ENCODE data around the gene SAMHD1.

The SAMHD1 gene

GRCh38 chr20:36851490-36851889, 100.0 kb downstream of the SAMHD1 start:
- Histone ChIP-seq H3K27ac (ENCODE audit: low read depth, low read length, poor library complexity, severe bottlenecking) (peak overlapping the region; percentile 75), H3K27me3 (ENCODE audit: insufficient read depth, low read length) (no peaks in the 10 kb centered on the region), H3K9me2 (ENCODE audit: low read depth, low read length) (no peaks in the 10 kb centered on the region), H3K9me3 (ENCODE audit: low read length) (peaks cover 4% of the 10 kb centered on the region; the same call in 1 of the 2 replicates), H3K36me3 (ENCODE audit: insufficient read depth, low read length) (peaks cover 9% of the 10 kb centered on the region), H3F3A (ENCODE audit: insufficient read depth, low read length) (no peaks in the 10 kb centered on the region), H4K20me1 (ENCODE audit: insufficient read depth, low read length) (no peaks in the 10 kb centered on the region), H3K79me2 (ENCODE audit: insufficient read depth, low read length) (no peaks in the 10 kb centered on the region), H2AFZ (ENCODE audit: low read length) (no peak overlapping the region), H3K4me2 (ENCODE audit: low read length) (no peak overlapping the region; the same call in 1 of the 2 replicates), H3K9ac (ENCODE audit: low read length) (peak overlapping the region; percentile 27; the same call in 1 of the 2 replicates), H3K4me1 (ENCODE audit: insufficient read depth, low read length, severe bottlenecking) (peaks cover 56% of the 10 kb centered on the region), H3K4me3 (ENCODE audit: low read depth, low read length, poor library complexity, severe bottlenecking) (no peak overlapping the region)
- TF ChIP-seq EZH2 (IDR thresholded peaks at IDR 0.05; ENCODE audit: borderline replicate concordance, low read length) (no peak), CTCF (IDR thresholded peaks at IDR 0.05; ENCODE audit: low read length) (no peak)

- Histone ChIP-seq H3F3A (ENCODE audit: insufficient read depth, low read length) (no peaks in the 10 kb centered on the region), H3K79me2 (ENCODE audit: insufficient read depth, low read length) (no peaks in the 10 kb centered on the region), H3K4me2 (ENCODE audit: low read length) (no peak overlapping the region), H3K36me3 (ENCODE audit: insufficient read depth, low read length) (peaks cover 9% of the 10 kb centered on the region), H3K9me3 (ENCODE audit: low read length) (peaks cover 4% of the 10 kb centered on the region; the same call in 1 of the 2 replicates), H2AFZ (ENCODE audit: low read length) (no peak overlapping the region), H3K27ac (ENCODE audit: low read depth, low read length, poor library complexity, severe bottlenecking) (no peak overlapping the region), H3K4me1 (ENCODE audit: insufficient read depth, low read length, severe bottlenecking) (peaks cover 60% of the 10 kb centered on the region), H3K27me3 (ENCODE audit: insufficient read depth, low read length) (no peaks in the 10 kb centered on the region), H3K9me2 (ENCODE audit: low read depth, low read length) (no peaks in the 10 kb centered on the region), H3K9ac (ENCODE audit: low read length) (no peak overlapping the region), H3K4me3 (ENCODE audit: low read depth, low read length, poor library complexity, severe bottlenecking) (no peak overlapping the region), H4K20me1 (ENCODE audit: insufficient read depth, low read length) (no peaks in the 10 kb centered on the region)
- TF ChIP-seq EZH2 (IDR thresholded peaks at IDR 0.05; ENCODE audit: borderline replicate concordance, low read length) (no peak), CTCF (IDR thresholded peaks at IDR 0.05; ENCODE audit: low read length) (no peak)
These were observed 100.7 kb downstream of the SAMHD1 start for GRCh38 chr20:36850759-36851158.

- Histone ChIP-seq H3K36me3 (ENCODE audit: insufficient read depth, low read length) (peaks cover 9% of the 10 kb centered on the region), H3K9me3 (ENCODE audit: low read length) (peaks cover 4% of the 10 kb centered on the region; the same call in 1 of the 2 replicates), H4K20me1 (ENCODE audit: insufficient read depth, low read length) (no peaks in the 10 kb centered on the region), H3K4me2 (ENCODE audit: low read length) (no peak overlapping the region), H3K4me3 (ENCODE audit: low read depth, low read length, poor library complexity, severe bottlenecking) (no peak overlapping the region), H3K4me1 (ENCODE audit: insufficient read depth, low read length, severe bottlenecking) (peaks cover 73% of the 10 kb centered on the region), H2AFZ (ENCODE audit: low read length) (no peak overlapping the region), H3K9ac (ENCODE audit: low read length) (peak overlapping the region; percentile 10; the same call in 1 of the 2 replicates), H3K9me2 (ENCODE audit: low read depth, low read length) (no peaks in the 10 kb centered on the region), H3F3A (ENCODE audit: insufficient read depth, low read length) (no peaks in the 10 kb centered on the region), H3K79me2 (ENCODE audit: insufficient read depth, low read length) (no peaks in the 10 kb centered on the region), H3K27me3 (ENCODE audit: insufficient read depth, low read length) (no peaks in the 10 kb centered on the region), H3K27ac (ENCODE audit: low read depth, low read length, poor library complexity, severe bottlenecking) (peak overlapping the region; percentile 97)
- no peak for TF ChIP-seq EZH2 (IDR thresholded peaks at IDR 0.05; ENCODE audit: borderline replicate concordance, low read length)
- TF ChIP-seq CTCF (IDR thresholded peaks at IDR 0.05; ENCODE audit: low read length), result no peak
These were observed 102.0 kb downstream of the SAMHD1 start for GRCh38 chr20:36849333-36850065.
